HEK293 (cell line): Measurements from ENCODE around the gene EHD1.

Experiments
- EGR2 ChIP-seq: fragments of 450-650 bp; formaldehyde crosslinking; IDR thresholded peaks from 2 replicates; pipeline ENCODE4 v1.5.1; 2016; ENCODE audit warnings: low read depth, missing biosample characterization, missing genetic modification characterization
- GLI4 ChIP-seq: fragments of 450-650 bp; formaldehyde crosslinking; IDR thresholded peaks from 2 replicates; pipeline ENCODE4 v1.5.1; 2016; ENCODE audit warnings: missing biosample characterization, missing genetic modification characterization
- GLIS1 ChIP-seq: fragments of 450-650 bp; formaldehyde crosslinking; IDR thresholded peaks from 2 replicates; pipeline ENCODE4 v1.5.1; 2016; ENCODE audit warnings: missing biosample characterization, missing genetic modification characterization
- KLF1 ChIP-seq: fragments of 450-650 bp; formaldehyde crosslinking; IDR thresholded peaks from 2 replicates; pipeline ENCODE4 v1.5.1; 2016; ENCODE audit warnings: missing biosample characterization, missing genetic modification characterization
- KLF17 ChIP-seq: fragments of 450-650 bp; formaldehyde crosslinking; IDR thresholded peaks from 2 replicates; pipeline ENCODE4 v1.5.1; 2016; ENCODE audit warnings: missing biosample characterization, missing genetic modification characterization
- MYNN ChIP-seq: fragments of 450-650 bp; formaldehyde crosslinking; IDR thresholded peaks from 2 replicates; pipeline ENCODE4 v1.5.1; 2016; ENCODE audit warnings: missing biosample characterization, missing genetic modification characterization, borderline replicate concordance
- PATZ1 ChIP-seq: fragments of 450-650 bp; formaldehyde crosslinking; IDR thresholded peaks from 2 replicates; pipeline ENCODE4 v1.5.1; 2016; ENCODE audit warnings: missing biosample characterization, missing genetic modification characterization
- RBAK ChIP-seq: fragments of 450-650 bp; formaldehyde crosslinking; IDR thresholded peaks from 2 replicates; pipeline ENCODE4 v1.5.1; 2016; ENCODE audit warnings: missing biosample characterization, missing genetic modification characterization
- TRIM28 ChIP-seq: IDR thresholded peaks from 2 replicates; pipeline ENCODE4 v1.6.1; 2011; ENCODE audit warnings: low read length, control low read depth, borderline replicate concordance
- ZBTB48 ChIP-seq: fragments of 450-650 bp; formaldehyde crosslinking; IDR thresholded peaks from 2 replicates; pipeline ENCODE4 v1.5.1; 2016; ENCODE audit warnings: missing biosample characterization, missing genetic modification characterization
- ZBTB6 ChIP-seq: fragments of 450-650 bp; formaldehyde crosslinking; IDR thresholded peaks from 2 replicates; pipeline ENCODE4 v1.5.1; 2017; ENCODE audit warnings: missing biosample characterization, missing genetic modification characterization
- ZFHX2 ChIP-seq: fragments of 450-650 bp; formaldehyde crosslinking; conservative IDR thresholded peaks from 2 replicates; pipeline ENCODE4 v1.5.1; 2016; ENCODE audit warnings: missing biosample characterization, missing genetic modification characterization
- ZNF138 ChIP-seq: fragments of 450-650 bp; formaldehyde crosslinking; IDR thresholded peaks from 2 replicates; pipeline ENCODE4 v1.5.1; 2016; ENCODE audit warnings: missing biosample characterization, missing genetic modification characterization, borderline replicate concordance
- ZNF148 ChIP-seq: fragments of 450-650 bp; formaldehyde crosslinking; IDR thresholded peaks from 2 replicates; pipeline ENCODE4 v1.5.0; 2017; ENCODE audit warnings: missing biosample characterization, missing genetic modification characterization, borderline replicate concordance
- ZNF155 ChIP-seq: fragments of 450-650 bp; formaldehyde crosslinking; IDR thresholded peaks from 2 replicates; pipeline ENCODE4 v1.5.1; 2016; ENCODE audit warnings: missing biosample characterization, missing genetic modification characterization
- ZNF18 ChIP-seq: fragments of 450-650 bp; formaldehyde crosslinking; IDR thresholded peaks from 2 replicates; pipeline ENCODE4 v1.5.1; 2016; ENCODE audit warnings: missing biosample characterization, missing genetic modification characterization
- ZNF214 ChIP-seq: fragments of 450-650 bp; formaldehyde crosslinking; IDR thresholded peaks from 2 replicates; pipeline ENCODE4 v1.5.1; 2017; ENCODE audit warnings: missing biosample characterization, mild to moderate bottlenecking, missing genetic modification characterization, borderline replicate concordance
- ZNF280D ChIP-seq: fragments of 450-650 bp; formaldehyde crosslinking; IDR thresholded peaks from 2 replicates; pipeline ENCODE4 v1.5.1; 2016; ENCODE audit warnings: missing biosample characterization, missing genetic modification characterization
- ZNF311 ChIP-seq: fragments of 450-650 bp; formaldehyde crosslinking; IDR thresholded peaks from 2 replicates; pipeline ENCODE4 v1.5.1; 2017; ENCODE audit warnings: missing biosample characterization, missing genetic modification characterization, borderline replicate concordance
- ZNF37A ChIP-seq: fragments of 450-650 bp; IDR thresholded peaks from 2 replicates; pipeline ENCODE4 v1.5.1; 2018; ENCODE audit warnings: missing biosample characterization, missing genetic modification characterization
- ZNF404 ChIP-seq: fragments of 450-650 bp; formaldehyde crosslinking; IDR thresholded peaks from 2 replicates; pipeline ENCODE4 v1.5.1; 2017; ENCODE audit warnings: missing biosample characterization, missing genetic modification characterization
- ZNF433 ChIP-seq: fragments of 450-650 bp; formaldehyde crosslinking; IDR thresholded peaks from 2 replicates; pipeline ENCODE4 v1.5.1; 2016; ENCODE audit warnings: missing biosample characterization, missing genetic modification characterization, low read depth
- ZNF548 ChIP-seq: fragments of 450-650 bp; formaldehyde crosslinking; IDR thresholded peaks from 2 replicates; pipeline ENCODE4 v1.5.1; 2016; ENCODE audit warnings: missing biosample characterization, missing genetic modification characterization
- ZNF549 ChIP-seq: fragments of 450-650 bp; IDR thresholded peaks from 2 replicates; pipeline ENCODE4 v1.5.1; 2018; ENCODE audit warnings: missing biosample characterization, missing genetic modification characterization, mild to moderate bottlenecking, inconsistent platforms, moderate library complexity
- ZNF555 ChIP-seq: fragments of 450-650 bp; formaldehyde crosslinking; conservative IDR thresholded peaks from 2 replicates; pipeline ENCODE4 v1.5.1; 2017; ENCODE audit warnings: missing biosample characterization, mild to moderate bottlenecking, missing genetic modification characterization, inconsistent platforms
- ZNF571 ChIP-seq: fragments of 450-650 bp; formaldehyde crosslinking; IDR thresholded peaks from 2 replicates; pipeline ENCODE4 v1.5.0; 2017; ENCODE audit warnings: missing biosample characterization, missing genetic modification characterization
- ZNF600 ChIP-seq: fragments of 450-650 bp; formaldehyde crosslinking; IDR thresholded peaks from 2 replicates; pipeline ENCODE4 v1.5.1; 2016; ENCODE audit warnings: missing biosample characterization, missing genetic modification characterization
- ZNF837 ChIP-seq: fragments of 450-650 bp; formaldehyde crosslinking; IDR thresholded peaks from 2 replicates; pipeline ENCODE4 v1.5.1; 2016; ENCODE audit warnings: missing biosample characterization, missing genetic modification characterization
- ZNF843 ChIP-seq: fragments of 450-650 bp; formaldehyde crosslinking; IDR thresholded peaks from 2 replicates; pipeline ENCODE4 v1.5.1; 2016; ENCODE audit warnings: missing biosample characterization, missing genetic modification characterization

Gene EHD1

GRCh38 chr11:64888729-64889511, 10.5 kb upstream of the EHD1 start (continued):
- no peak for TF ChIP-seq ZNF571
- no peak for TF ChIP-seq ZNF548
- peak; percentile 37; the same call in 1 of the 2 replicates for TF ChIP-seq ZNF600
- TF ChIP-seq ZNF555 (tag by site-specific recombination) = no peak
- no peak for TF ChIP-seq ZNF433
- no peak for TF ChIP-seq ZNF148 (tag by site-specific recombination)
- no peak for TF ChIP-seq ZNF837
- TF ChIP-seq GLIS1 = peak; percentile 21; the same call in 1 of the 2 replicates
- no peak for TF ChIP-seq ZNF311 (tag by site-specific recombination)
- no peak for TF ChIP-seq ZNF155 (tag by site-specific recombination)
- TF ChIP-seq ZNF280D = no peak
- no peak for TF ChIP-seq TRIM28
- TF ChIP-seq ZNF138 (tag by site-specific recombination) = no peak
- no peak for TF ChIP-seq ZNF549
- TF ChIP-seq ZNF214 (tag by site-specific recombination) = no peak
- TF ChIP-seq PATZ1 (tag by site-specific recombination) = peak; percentile 16; the same call in 1 of the 2 replicates
- no peak for TF ChIP-seq RBAK (tag by site-specific recombination)
- peak; percentile 76 for TF ChIP-seq ZBTB48 (tag by site-specific recombination)
- TF ChIP-seq ZNF18 (tag by site-specific recombination) = no peak
- peak; percentile 57; the same call in 1 of the 2 replicates for TF ChIP-seq KLF1 (tag by site-specific recombination)
- no peak for TF ChIP-seq ZNF843 (tag by site-specific recombination)
- TF ChIP-seq GLI4 (tag by site-specific recombination) = no peak
- TF ChIP-seq ZBTB6 (tag by site-specific recombination) = no peak
- TF ChIP-seq EGR2 (tag by site-specific recombination) = peak; percentile 82
- TF ChIP-seq KLF17 (tag by site-specific recombination) = peak; percentile 80
- TF ChIP-seq MYNN (tag by site-specific recombination) = no peak
- peak; percentile 86 for TF ChIP-seq ZFHX2
- no peak for TF ChIP-seq ZNF404 (tag by site-specific recombination)
- TF ChIP-seq ZNF37A = no peak
